Mesothelial cell of epicardium (in vitro differentiated cells): Measurements from ENCODE around the gene TBC1D22A. TPM values are rescaled to one million over a fixed set of nuclear protein-coding genes. Genes with fewer than 3 reads are reported as not detected.
A peak's percentile ranks its signal among the peaks of the same experiment; 100 is the strongest.
"Not testable (repeated sequence)": the region's sequence is repeated elsewhere in the genome, so short reads cannot be mapped to it uniquely, and the experiment has no call there.

ENCODE experiments used
- DNase-seq, 2 experiments: peaks; one replicate each; pipeline ENCODE4 v3.0.0; 2021; ENCODE audit warnings: low spot score in 2 of 2; ENCODE audit not compliant: unreplicated experiment in 2 of 2
- H3K27ac Mint-ChIP-seq: 2 replicates; pipeline ENCODE4 v1.8.0; 2021; ENCODE audit warnings: mixed read lengths
- H3K27me3 Mint-ChIP-seq: 2 replicates; pipeline ENCODE4 v1.8.0; 2021; ENCODE audit warnings: low read depth, mixed read lengths
- H3K36me3 Mint-ChIP-seq: 2 replicates; pipeline ENCODE4 v1.8.0; 2021; ENCODE audit warnings: mixed read lengths
- H3K4me1 Mint-ChIP-seq: 2 replicates; pipeline ENCODE4 v1.8.0; 2021; ENCODE audit warnings: mixed read lengths
- H3K4me3 Mint-ChIP-seq: 2 replicates; pipeline ENCODE4 v1.8.0; 2021; ENCODE audit warnings: mild to moderate bottlenecking, moderate library complexity, mixed read lengths
- H3K9me3 Mint-ChIP-seq: 2 replicates; pipeline ENCODE4 v1.8.0; 2021; ENCODE audit warnings: mixed read lengths
- total RNA-seq: library from RNA; stranded (reverse); gene quantifications from 3 replicates; pipeline ENCODE4 v1.2.1, GENCODE V29; 2021
- TF ChIP-seq, protein P1 (sequence below): fragments of 200-600 bp; sonication (generic); IDR thresholded peaks from one replicate; pipeline ENCODE4 v1.5.0; 2021; ENCODE audit warnings: antibody characterized with exemption; ENCODE audit not compliant: unreplicated experiment

The TBC1D22A gene
- total RNA-seq, 1 donor from 2014 or later: 26.6 TPM

DNA sequence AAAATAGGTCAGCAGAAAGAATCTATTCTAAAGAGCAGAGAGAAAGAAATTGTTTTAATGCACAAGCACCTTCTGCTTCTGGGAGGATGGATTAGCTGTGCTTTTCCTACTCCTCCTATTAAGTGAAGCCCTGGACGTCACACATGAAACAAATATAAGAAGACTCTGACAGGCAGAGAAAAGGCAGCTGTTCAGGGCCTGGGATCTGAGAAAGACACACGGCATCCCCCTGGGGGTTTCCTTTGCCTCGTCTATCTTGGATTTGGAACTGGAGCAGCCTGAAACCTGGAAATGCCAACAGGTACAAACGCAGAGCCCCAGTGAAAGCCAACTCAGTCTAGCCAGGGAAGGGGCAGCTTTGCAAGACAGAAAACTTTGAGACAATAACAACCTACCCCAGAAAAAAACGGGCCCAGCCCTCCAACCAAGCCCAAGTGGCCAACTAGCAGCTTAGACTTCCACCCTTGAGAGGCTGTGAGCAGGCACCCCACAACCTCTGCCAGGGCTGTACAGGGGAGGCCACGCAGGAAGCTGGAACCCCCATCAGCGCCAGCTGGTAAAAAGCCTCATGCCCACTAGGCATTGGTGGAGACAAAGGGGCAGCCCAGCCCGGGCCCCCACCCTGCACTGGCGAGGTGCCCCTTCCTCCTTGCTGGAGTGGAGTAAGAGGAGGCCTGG lies 31.7 kb upstream of the TBC1D22A start:
- H3K36me3 Mint-ChIP-seq: peaks cover 2% of the 10 kb centered on the region
- TF ChIP-seq, protein P1, sequence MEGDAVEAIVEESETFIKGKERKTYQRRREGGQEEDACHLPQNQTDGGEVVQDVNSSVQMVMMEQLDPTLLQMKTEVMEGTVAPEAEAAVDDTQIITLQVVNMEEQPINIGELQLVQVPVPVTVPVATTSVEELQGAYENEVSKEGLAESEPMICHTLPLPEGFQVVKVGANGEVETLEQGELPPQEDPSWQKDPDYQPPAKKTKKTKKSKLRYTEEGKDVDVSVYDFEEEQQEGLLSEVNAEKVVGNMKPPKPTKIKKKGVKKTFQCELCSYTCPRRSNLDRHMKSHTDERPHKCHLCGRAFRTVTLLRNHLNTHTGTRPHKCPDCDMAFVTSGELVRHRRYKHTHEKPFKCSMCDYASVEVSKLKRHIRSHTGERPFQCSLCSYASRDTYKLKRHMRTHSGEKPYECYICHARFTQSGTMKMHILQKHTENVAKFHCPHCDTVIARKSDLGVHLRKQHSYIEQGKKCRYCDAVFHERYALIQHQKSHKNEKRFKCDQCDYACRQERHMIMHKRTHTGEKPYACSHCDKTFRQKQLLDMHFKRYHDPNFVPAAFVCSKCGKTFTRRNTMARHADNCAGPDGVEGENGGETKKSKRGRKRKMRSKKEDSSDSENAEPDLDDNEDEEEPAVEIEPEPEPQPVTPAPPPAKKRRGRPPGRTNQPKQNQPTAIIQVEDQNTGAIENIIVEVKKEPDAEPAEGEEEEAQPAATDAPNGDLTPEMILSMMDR: no peak
- H3K4me1 Mint-ChIP-seq: peaks cover 35% of the 10 kb centered on the region
- peak overlapping the region; percentile 56 for H3K27ac Mint-ChIP-seq
- no peaks in the 10 kb centered on the region for H3K9me3 Mint-ChIP-seq
- no peaks in the 10 kb centered on the region for H3K27me3 Mint-ChIP-seq
- H3K4me3 Mint-ChIP-seq: no peak overlapping the region
- peak in 1 of 2 experiments; percentile 17 for DNase-seq

DNA sequence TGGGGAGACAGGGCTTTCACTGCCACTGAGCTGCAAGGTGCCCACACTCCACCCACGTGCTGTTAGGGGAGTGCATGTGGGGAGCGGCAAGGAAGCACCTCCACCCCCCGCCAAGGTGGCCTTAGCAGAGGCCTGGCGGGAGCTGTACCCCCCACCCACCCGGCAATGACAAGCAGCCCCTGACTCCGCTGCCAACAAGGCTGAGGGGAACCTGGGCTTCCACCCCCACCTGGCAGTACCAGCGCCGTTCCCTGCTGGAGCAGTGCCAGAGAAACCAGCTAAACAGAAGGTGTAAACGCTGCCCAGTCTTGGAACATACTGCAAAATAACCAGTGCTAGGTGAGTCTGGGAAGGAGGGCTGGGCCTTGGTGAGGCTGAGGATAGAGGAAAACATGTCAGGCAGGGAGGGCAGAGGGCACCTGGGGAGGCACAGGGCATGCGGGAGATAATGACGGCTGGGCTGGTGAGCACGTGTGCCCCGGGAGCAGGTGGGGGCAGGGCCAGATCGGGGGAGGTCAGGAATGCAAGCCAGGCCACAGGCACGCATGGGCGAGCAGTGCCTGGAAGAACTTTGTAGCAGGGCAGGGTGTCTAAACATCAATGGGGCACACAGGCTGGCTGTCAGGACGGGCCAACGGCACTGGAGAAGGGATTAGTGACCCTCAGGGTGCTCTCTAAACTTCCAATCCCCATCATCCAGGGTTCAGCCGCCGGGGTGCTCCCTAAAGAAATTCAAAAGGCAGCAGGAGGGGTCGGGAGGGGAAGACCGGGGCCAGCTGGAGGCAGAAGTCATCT lies 31.0 kb upstream of the TBC1D22A start:
- TF ChIP-seq, protein P1: no peak
- H3K27ac Mint-ChIP-seq: peak overlapping the region; percentile 57
- H3K4me3 Mint-ChIP-seq: no peak overlapping the region
- H3K36me3 Mint-ChIP-seq: peaks cover 2% of the 10 kb centered on the region
- no peaks in the 10 kb centered on the region for H3K9me3 Mint-ChIP-seq
- peaks cover 40% of the 10 kb centered on the region for H3K4me1 Mint-ChIP-seq
- H3K27me3 Mint-ChIP-seq: no peaks in the 10 kb centered on the region
- no peak for DNase-seq

- peaks cover 2% of the 10 kb centered on the region for H3K36me3 Mint-ChIP-seq
- peaks cover 46% of the 10 kb centered on the region for H3K4me1 Mint-ChIP-seq
- TF ChIP-seq, protein P1: no peak
- no peaks in the 10 kb centered on the region for H3K9me3 Mint-ChIP-seq
- no peak overlapping the region for H3K4me3 Mint-ChIP-seq
- H3K27ac Mint-ChIP-seq: peak overlapping the region; percentile 57
- no peaks in the 10 kb centered on the region for H3K27me3 Mint-ChIP-seq
- DNase-seq: no peak
Measured at GRCh38 chr22:46732041-46732379, 30.4 kb upstream of the TBC1D22A start.

GRCh38 chr22:46732513-46732912 lies 29.9 kb upstream of the TBC1D22A start:
- Mint-ChIP-seq H3K27me3 (no peaks in the 10 kb centered on the region), H3K4me3 (no peak overlapping the region), H3K36me3 (peaks cover 2% of the 10 kb centered on the region), H3K4me1 (peaks cover 50% of the 10 kb centered on the region), H3K27ac (peak overlapping the region; percentile 43), H3K9me3 (no peaks in the 10 kb centered on the region)
- no peak for DNase-seq
- TF ChIP-seq, protein P1: no peak

DNA sequence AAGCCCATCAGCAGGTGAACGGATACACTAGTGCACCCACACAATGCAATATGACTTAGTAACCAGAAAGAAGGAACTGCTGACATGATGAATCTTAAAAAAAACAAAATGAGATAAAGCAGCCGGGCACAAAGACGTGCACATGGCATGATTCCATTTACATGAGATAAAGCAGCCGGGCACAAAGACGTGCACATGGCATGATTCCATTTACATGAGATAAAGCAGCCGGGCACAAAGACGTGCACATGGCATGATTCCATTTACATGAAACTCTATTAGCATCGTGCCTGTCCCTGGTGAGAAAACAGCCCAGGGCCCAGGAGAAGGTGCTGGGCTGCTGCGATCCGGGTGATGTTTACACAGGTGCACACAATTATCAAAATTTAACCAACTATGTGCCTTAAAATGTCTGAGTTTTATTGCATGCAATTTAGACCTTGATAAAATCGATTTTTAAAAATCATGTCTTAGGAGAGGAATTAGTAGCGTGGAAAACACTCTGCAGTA lies 28.2 kb upstream of the TBC1D22A start:
- peak overlapping the region; percentile 76 for H3K27ac Mint-ChIP-seq
- not testable (repeated sequence) for H3K9me3 Mint-ChIP-seq

DNA sequence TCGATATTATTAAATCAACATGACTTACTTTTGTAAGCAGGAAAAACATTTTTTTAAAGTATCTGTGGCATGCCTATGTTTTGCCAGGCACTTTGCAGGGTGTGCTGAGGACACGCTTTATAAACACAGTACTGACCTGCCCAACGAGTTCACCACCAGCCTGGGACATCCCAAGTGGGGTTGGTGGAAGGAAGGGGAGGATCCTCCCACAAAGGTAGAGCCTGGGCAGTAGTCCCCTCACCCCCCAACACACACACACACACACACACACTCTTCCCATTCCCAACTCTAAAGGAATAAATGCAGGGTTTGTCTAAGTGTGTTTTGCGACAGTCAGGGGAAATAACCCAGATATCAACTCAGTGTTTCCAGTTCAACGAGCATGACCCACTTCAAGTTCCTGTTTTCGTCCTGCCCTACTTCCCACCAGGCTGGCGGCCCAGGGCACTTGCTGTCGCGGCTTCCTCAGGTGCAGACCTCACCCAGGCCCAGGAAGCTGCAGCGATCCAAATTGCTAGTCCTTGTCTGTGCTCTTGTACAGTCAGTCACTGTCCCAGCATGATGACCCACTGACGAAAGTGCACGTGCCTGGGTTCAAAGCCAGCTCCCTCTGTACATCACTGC lies 27.5 kb upstream of the TBC1D22A start:
- Mint-ChIP-seq H3K36me3 (peaks cover 2% of the 10 kb centered on the region), H3K4me1 (peaks cover 54% of the 10 kb centered on the region), H3K27ac (peak overlapping the region; percentile 56), H3K9me3 (no peaks in the 10 kb centered on the region), H3K27me3 (no peaks in the 10 kb centered on the region), H3K4me3 (no peak overlapping the region)
- TF ChIP-seq, protein P1: no peak
- DNase-seq: no peak

More for the DNA sequence above, 28.2 kb upstream of the TBC1D22A start:
- H3K27me3 Mint-ChIP-seq, DNase-seq, H3K4me3 Mint-ChIP-seq, H3K36me3 Mint-ChIP-seq: not testable (repeated sequence)
- H3K4me1 Mint-ChIP-seq: peaks cover 55% of the 10 kb centered on the region
